Breast epithelium (tissue), 4 donors: ENCODE results near the gene YOD1. TPM values are rescaled to one million over a fixed set of nuclear protein-coding genes. Genes with fewer than 3 reads are reported as not detected.

Experiments used
- DNase-seq, 2 donors: peaks; one replicate each; pipeline ENCODE4 v3.0.0-alpha.2; 2019; ENCODE audit warnings: low spot score in 2 of 2
- H3K27ac ChIP-seq, 2 donors: fragments of 200-600 bp; sonication (generic) in 1 of 2; one replicate each; pipeline ENCODE4 v1.5.1; 2016 to 2019; ENCODE audit warnings: mild to moderate bottlenecking in 1 of 2
- H3K27me3 ChIP-seq, 2 donors: fragments of 200-600 bp; sonication (generic) in 1 of 2; one replicate each; pipeline versions ENCODE4 v1.5.1 to v1.6.0; 2017 to 2019; ENCODE audit warnings: control low read depth in 1 of 2, mild to moderate bottlenecking in 1 of 2
- H3K36me3 ChIP-seq: fragments of 200-600 bp; one replicate; pipeline ENCODE4 v1.5.1; 2019
- H3K4me1 ChIP-seq, 2 donors: fragments of 200-600 bp; sonication (generic); one replicate each; pipeline ENCODE4 v1.5.1; 2016 to 2019; ENCODE audit warnings: control low read depth in 1 of 2
- H3K4me3 ChIP-seq, 3 donors: fragments of 200-600 bp; sonication (generic); 1 replicate in 2 of 3; 2 replicates in 1 of 3; pipeline ENCODE4 v1.5.1; 2016 to 2019; ENCODE audit warnings: mild to moderate bottlenecking in 3 of 3, moderate library complexity in 2 of 3
- H3K9me3 ChIP-seq, 2 donors: fragments of 200-600 bp; sonication (generic) in 1 of 2; one replicate each; pipeline ENCODE4 v1.5.1; 2016 to 2019; ENCODE audit warnings: control low read depth in 1 of 2
- POLR2A ChIP-seq: fragments of 450-650 bp; IDR thresholded peaks from one replicate; pipeline ENCODE4 v1.6.1; 2016; ENCODE audit warnings: antibody characterized with exemption, mild to moderate bottlenecking, moderate library complexity
- POLR2AphosphoS5 ChIP-seq, 3 donors: sonication (generic); formaldehyde crosslinking; IDR thresholded peaks; one replicate each; pipeline ENCODE4 v1.6.1; 2017; ENCODE audit warnings: antibody characterized with exemption in 3 of 3
- intact Hi-C: fragments of 100-400 bp; cut with DNase I; formaldehyde crosslinking; loops from one replicate; pipeline ENCODE4 v1.15.1; 2023; ENCODE audit warnings: low total_unique reads
- total RNA-seq, 3 donors: library from RNA; depleted of rRNA; stranded (reverse); fragments of >200 nt; gene quantifications; one replicate each; pipeline ENCODE4 v1.1.0, GENCODE V29; 2016
- TF ChIP-seq, protein P1 (sequence below), 3 donors: fragments of 450-650 bp; IDR thresholded peaks; one replicate each; pipeline ENCODE4 v1.5.1; 2016 to 2017; ENCODE audit warnings: antibody characterized with exemption in 3 of 3, mild to moderate bottlenecking in 3 of 3, moderate library complexity in 3 of 3

The YOD1 gene
- total RNA-seq: 10 to 100 TPM in 1 of 3 donors, 1 to 10 TPM in 2; 6.9 to 13.3 (median 9.2) TPM

- intact Hi-C loops: no loop called here
- TF ChIP-seq POLR2AphosphoS5 (IDR thresholded peaks at IDR 0.05) (no peak), POLR2A (no peak)
- TF ChIP-seq, protein P1, sequence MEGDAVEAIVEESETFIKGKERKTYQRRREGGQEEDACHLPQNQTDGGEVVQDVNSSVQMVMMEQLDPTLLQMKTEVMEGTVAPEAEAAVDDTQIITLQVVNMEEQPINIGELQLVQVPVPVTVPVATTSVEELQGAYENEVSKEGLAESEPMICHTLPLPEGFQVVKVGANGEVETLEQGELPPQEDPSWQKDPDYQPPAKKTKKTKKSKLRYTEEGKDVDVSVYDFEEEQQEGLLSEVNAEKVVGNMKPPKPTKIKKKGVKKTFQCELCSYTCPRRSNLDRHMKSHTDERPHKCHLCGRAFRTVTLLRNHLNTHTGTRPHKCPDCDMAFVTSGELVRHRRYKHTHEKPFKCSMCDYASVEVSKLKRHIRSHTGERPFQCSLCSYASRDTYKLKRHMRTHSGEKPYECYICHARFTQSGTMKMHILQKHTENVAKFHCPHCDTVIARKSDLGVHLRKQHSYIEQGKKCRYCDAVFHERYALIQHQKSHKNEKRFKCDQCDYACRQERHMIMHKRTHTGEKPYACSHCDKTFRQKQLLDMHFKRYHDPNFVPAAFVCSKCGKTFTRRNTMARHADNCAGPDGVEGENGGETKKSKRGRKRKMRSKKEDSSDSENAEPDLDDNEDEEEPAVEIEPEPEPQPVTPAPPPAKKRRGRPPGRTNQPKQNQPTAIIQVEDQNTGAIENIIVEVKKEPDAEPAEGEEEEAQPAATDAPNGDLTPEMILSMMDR (IDR thresholded peaks at IDR 0.05): no peak
- peak within 1 kb of the TSS; percentile 62 to 90 (median 87) for H3K4me3 ChIP-seq
- no peaks in the 10 kb centered on the region for H3K27me3 ChIP-seq
- H3K27ac ChIP-seq: peak within 1 kb of the TSS; percentile 92 to 96
- no peaks in the 10 kb centered on the region for H3K9me3 ChIP-seq
- peaks cover 0 to 16% of the 10 kb centered on the region in 2 donors for H3K4me1 ChIP-seq
- DNase-seq: no peak
- H3K36me3 ChIP-seq: no peaks in the 10 kb centered on the region
These were observed at the start of gene YOD1 for GRCh38 chr1:207051191-207051943. TSS of gene YOD1 (minus strand) at chr1:207051208. CDS start at chr1:207051030, 178 bp downstream.

GRCh38 chr1:207097871-207098324, 46.9 kb upstream of the YOD1 start:
- no peak for TF ChIP-seq POLR2A
- no peak overlapping the region for H3K4me3 ChIP-seq
- intact Hi-C loops: no loop called here
- H3K27me3 ChIP-seq: no peaks in the 10 kb centered on the region
- H3K36me3 ChIP-seq: no peaks in the 10 kb centered on the region
- H3K9me3 ChIP-seq: no peaks in the 10 kb centered on the region
- DNase-seq: no peak
- no peak overlapping the region for H3K27ac ChIP-seq
- no peaks in the 10 kb centered on the region for H3K4me1 ChIP-seq

GRCh38 chr1:207093944-207094343, 42.9 kb upstream of the YOD1 start:
- no peak for DNase-seq
- Histone ChIP-seq H3K27ac (no peak overlapping the region), H3K4me3 (no peak overlapping the region), H3K36me3 (no peaks in the 10 kb centered on the region), H3K4me1 (no peaks in the 10 kb centered on the region), H3K9me3 (no peaks in the 10 kb centered on the region), H3K27me3 (no peaks in the 10 kb centered on the region)
- intact Hi-C loops: no loop called here
- no peak for TF ChIP-seq POLR2AphosphoS5 (IDR thresholded peaks at IDR 0.05)
- TF ChIP-seq, protein P1 (IDR thresholded peaks at IDR 0.05): no peak
- TF ChIP-seq POLR2A: no peak

- Histone ChIP-seq H3K27ac (no peak overlapping the region), H3K36me3 (no peaks in the 10 kb centered on the region), H3K4me3 (no peak overlapping the region), H3K9me3 (no peaks in the 10 kb centered on the region), H3K27me3 (no peaks in the 10 kb centered on the region), H3K4me1 (no peaks in the 10 kb centered on the region)
- TF ChIP-seq POLR2A (no peak), POLR2AphosphoS5 (IDR thresholded peaks at IDR 0.05) (no peak)
- TF ChIP-seq, protein P1 (IDR thresholded peaks at IDR 0.05): no peak
- DNase-seq: no peak
- intact Hi-C loops: no loop called here
These were observed 40.3 kb upstream of the YOD1 start for GRCh38 chr1:207091200-207091908.

DNA sequence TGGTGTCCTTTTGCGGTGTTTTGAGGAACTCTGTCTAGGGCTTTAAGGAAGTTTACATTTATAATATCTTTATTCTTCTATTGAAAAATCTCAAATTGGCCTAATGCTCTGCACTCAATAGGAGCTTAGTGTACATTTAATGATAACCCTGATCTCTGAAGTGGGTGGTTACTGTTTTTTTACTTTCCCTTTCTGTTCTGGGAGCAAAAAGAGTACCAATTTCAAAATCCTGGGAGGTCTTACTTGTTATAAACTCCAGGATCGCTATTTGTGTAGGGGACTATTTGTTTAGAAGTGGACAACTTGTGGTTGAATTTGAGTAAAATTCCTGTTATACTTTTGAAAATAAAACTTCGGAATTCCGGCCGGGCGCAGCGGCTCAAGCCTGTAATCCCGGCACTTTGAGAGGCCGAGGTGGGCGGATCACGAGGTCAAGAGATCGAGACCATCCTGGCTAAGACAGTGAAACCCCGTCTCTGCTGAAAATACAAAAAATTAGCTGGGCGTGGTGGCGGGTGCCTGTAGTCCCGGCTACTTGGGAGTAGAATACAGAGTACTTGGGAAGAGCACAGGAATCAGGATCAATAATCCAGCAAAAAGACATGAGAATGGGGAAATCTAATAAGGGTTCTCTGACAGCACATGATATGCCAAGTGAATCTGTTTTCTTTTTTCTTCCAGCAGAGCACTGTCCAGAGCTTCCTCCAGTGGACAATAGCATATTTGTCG, 38.8 kb upstream of the YOD1 start:
- no peak for DNase-seq
- TF ChIP-seq POLR2A: no peak
- TF ChIP-seq POLR2AphosphoS5 (IDR thresholded peaks at IDR 0.05): no peak
- TF ChIP-seq, protein P1 (IDR thresholded peaks at IDR 0.05): no peak
- intact Hi-C loops: no loop called here

More for the DNA sequence above, 38.8 kb upstream of the YOD1 start:
- H3K36me3 ChIP-seq: no peaks in the 10 kb centered on the region
- no peaks in the 10 kb centered on the region for H3K4me1 ChIP-seq
- no peaks in the 10 kb centered on the region for H3K27me3 ChIP-seq
- H3K4me3 ChIP-seq: peak overlapping the region in 1 of 3 donors; percentile 0
- peak overlapping the region in 1 of 2 donors; percentile 1 for H3K27ac ChIP-seq
- no peaks in the 10 kb centered on the region for H3K9me3 ChIP-seq
